Measurements from ENCODE around the gene TOMM40.
"Not testable (repeated sequence)": the region's sequence is repeated elsewhere in the genome, so short reads cannot be mapped to it uniquely, and the experiment has no call there.

TOMM40 gene

GRCh38 chr19:44897835-44898234 is 6.8 kb downstream of the TOMM40 start:
- DNase-seq (ENCODE audit: low spot score) = no peak

GRCh38 chr19:44900328-44901244 is 9.5 kb downstream of the TOMM40 start:
- no peak for DNase-seq (ENCODE audit: low spot score)

GRCh38 chr19:44903216-44903601 is 12.2 kb downstream of the TOMM40 start:
- no peak for DNase-seq (ENCODE audit: low spot score)

- DNase-seq (ENCODE audit: low spot score) = peak; percentile 60
These were observed 12.8 kb downstream of the TOMM40 start for GRCh38 chr19:44903602-44904425.

GRCh38 chr19:44904426-44904994 is 13.5 kb downstream of the TOMM40 start:
- DNase-seq (ENCODE audit: low spot score) = no peak

GRCh38 chr19:44905437-44906160 is 14.5 kb downstream of the TOMM40 start, which contains the start of gene APOE:
Gene APOE (plus strand): TSS chr19:44905796. CDS start chr19:44906625, 829 bp downstream.
- peak; percentile 66 for DNase-seq (ENCODE audit: low spot score)

GRCh38 chr19:44907613-44908012 is 16.6 kb downstream of the TOMM40 start:
- DNase-seq (ENCODE audit: low spot score) = no peak

- no peak for DNase-seq (ENCODE audit: low spot score)
These were observed 17.2 kb downstream of the TOMM40 start for GRCh38 chr19:44908074-44908835.

GRCh38 chr19:44908836-44909261 is 17.8 kb downstream of the TOMM40 start:
- no peak for DNase-seq (ENCODE audit: low spot score)

- DNase-seq (ENCODE audit: low spot score) = no peak
These were observed 18.7 kb downstream of the TOMM40 start for GRCh38 chr19:44909775-44910174.

GRCh38 chr19:44911896-44912295 is 20.8 kb downstream of the TOMM40 start:
- DNase-seq (ENCODE audit: low spot score) = not testable (repeated sequence)

GRCh38 chr19:44912854-44913253 is 21.8 kb downstream of the TOMM40 start:
- DNase-seq (ENCODE audit: low spot score) = peak; percentile 89

- not testable (repeated sequence) for DNase-seq (ENCODE audit: low spot score)
These were observed 22.7 kb downstream of the TOMM40 start for GRCh38 chr19:44913512-44914432.

GRCh38 chr19:44914433-44915206 is 23.6 kb downstream of the TOMM40 start, which contains the start of gene APOC1:
Gene APOC1 (plus strand): TSS chr19:44914608. CDS start chr19:44914892, 284 bp downstream.
- peak; percentile 75 for DNase-seq (ENCODE audit: low spot score)

- no peak for DNase-seq (ENCODE audit: low spot score)
These were observed 33.2 kb downstream of the TOMM40 start for GRCh38 chr19:44924243-44924725.

- DNase-seq (ENCODE audit: low spot score) = peak; percentile 88
These were observed 34.2 kb downstream of the TOMM40 start for GRCh38 chr19:44925114-44925891.

- DNase-seq (ENCODE audit: low spot score) = not testable (repeated sequence)
These were observed 35.4 kb downstream of the TOMM40 start for GRCh38 chr19:44926245-44927077.

All from putamen (tissue), 1 donor.